ENCODE results near the gene PKDCC. TPM values are rescaled to one million over a fixed set of nuclear protein-coding genes. Genes with fewer than 3 reads are reported as not detected.
A peak's percentile ranks its signal among the peaks of the same experiment; 100 is the strongest.

PKDCC gene
- total RNA-seq, 1 experiment from 2014 or later = 12.5 TPM

DNA sequence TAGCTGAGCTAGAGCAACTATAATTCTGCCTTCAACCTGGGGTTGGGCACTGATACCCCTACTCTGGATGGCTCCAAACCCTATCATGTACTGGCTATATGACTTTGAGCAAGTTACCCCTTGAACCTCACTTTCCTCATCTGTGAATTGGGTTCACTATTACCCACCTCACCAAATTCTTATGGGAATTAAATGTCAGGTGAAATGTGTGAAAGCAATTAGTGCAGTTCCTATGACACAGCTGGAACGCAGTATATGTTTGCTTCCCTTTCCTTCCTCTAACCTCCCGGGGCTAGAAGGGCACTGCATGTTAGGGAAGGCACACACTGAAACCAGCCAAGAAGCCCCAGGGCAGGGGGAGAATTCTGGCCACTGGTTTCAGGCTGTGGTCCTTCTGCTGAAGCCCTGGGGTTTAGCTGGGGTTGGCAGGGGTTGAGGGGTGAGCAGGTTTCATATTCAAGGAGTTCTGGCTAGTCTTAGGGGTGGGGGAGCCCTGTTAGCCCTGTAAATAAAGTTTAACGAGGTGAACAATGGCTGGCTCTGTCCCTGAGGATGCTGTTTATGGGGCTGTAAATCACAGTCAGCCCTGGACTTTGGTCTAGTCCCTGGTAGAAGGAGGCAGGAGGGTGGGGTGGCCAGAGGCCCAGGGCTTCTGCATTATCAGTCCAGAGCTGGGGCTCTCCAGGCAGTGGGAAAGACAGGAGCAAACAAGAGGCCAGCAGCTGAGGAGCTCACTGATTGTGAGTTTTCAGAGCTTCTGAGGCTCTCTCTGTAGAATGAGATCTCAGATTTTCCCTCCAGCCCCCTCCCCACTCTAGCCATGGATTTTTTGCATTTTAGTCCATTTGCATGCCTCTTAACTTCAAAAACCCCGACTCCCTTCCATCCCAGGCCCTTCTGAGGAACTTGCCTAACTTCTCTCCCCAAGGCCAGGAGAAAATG, 8.0 kb downstream of the PKDCC start:
- TF ChIP-seq, protein P1, sequence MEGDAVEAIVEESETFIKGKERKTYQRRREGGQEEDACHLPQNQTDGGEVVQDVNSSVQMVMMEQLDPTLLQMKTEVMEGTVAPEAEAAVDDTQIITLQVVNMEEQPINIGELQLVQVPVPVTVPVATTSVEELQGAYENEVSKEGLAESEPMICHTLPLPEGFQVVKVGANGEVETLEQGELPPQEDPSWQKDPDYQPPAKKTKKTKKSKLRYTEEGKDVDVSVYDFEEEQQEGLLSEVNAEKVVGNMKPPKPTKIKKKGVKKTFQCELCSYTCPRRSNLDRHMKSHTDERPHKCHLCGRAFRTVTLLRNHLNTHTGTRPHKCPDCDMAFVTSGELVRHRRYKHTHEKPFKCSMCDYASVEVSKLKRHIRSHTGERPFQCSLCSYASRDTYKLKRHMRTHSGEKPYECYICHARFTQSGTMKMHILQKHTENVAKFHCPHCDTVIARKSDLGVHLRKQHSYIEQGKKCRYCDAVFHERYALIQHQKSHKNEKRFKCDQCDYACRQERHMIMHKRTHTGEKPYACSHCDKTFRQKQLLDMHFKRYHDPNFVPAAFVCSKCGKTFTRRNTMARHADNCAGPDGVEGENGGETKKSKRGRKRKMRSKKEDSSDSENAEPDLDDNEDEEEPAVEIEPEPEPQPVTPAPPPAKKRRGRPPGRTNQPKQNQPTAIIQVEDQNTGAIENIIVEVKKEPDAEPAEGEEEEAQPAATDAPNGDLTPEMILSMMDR (IDR thresholded peaks at IDR 0.05; ENCODE audit: unreplicated experiment) = no peak
- Mint-ChIP-seq H3K27me3 (ENCODE audit: unreplicated experiment) (no peaks in the 10 kb centered on the region), H3K9me3 (ENCODE audit: low read depth, unreplicated experiment) (no peaks in the 10 kb centered on the region), H3K36me3 (ENCODE audit: insufficient read depth, unreplicated experiment) (peaks cover 4% of the 10 kb centered on the region), H3K4me3 (ENCODE audit: low read depth, unreplicated experiment) (peak overlapping the region; percentile 32), H3K4me1 (ENCODE audit: low read depth, unreplicated experiment) (peaks cover 25% of the 10 kb centered on the region), H3K27ac (ENCODE audit: unreplicated experiment) (no peak overlapping the region)
- CTCF ChIA-PET = interaction anchor here (0.6 to 2.2 kb wide), 5 partner anchors 7 to 594 kb away, joined by 3 to 10 read pairs (median 6); no protein-coding TSS in a partner anchor
- intact Hi-C loops (cut with micrococcal nuclease; ENCODE audit: unreplicated experiment) = loop anchor here (1.0 kb wide), 1 partner anchor 187 kb away; no protein-coding TSS in a partner anchor
- DNase-seq = peak; percentile 63
- BruUV-seq (replicated peaks) = no TSS peak

DNA sequence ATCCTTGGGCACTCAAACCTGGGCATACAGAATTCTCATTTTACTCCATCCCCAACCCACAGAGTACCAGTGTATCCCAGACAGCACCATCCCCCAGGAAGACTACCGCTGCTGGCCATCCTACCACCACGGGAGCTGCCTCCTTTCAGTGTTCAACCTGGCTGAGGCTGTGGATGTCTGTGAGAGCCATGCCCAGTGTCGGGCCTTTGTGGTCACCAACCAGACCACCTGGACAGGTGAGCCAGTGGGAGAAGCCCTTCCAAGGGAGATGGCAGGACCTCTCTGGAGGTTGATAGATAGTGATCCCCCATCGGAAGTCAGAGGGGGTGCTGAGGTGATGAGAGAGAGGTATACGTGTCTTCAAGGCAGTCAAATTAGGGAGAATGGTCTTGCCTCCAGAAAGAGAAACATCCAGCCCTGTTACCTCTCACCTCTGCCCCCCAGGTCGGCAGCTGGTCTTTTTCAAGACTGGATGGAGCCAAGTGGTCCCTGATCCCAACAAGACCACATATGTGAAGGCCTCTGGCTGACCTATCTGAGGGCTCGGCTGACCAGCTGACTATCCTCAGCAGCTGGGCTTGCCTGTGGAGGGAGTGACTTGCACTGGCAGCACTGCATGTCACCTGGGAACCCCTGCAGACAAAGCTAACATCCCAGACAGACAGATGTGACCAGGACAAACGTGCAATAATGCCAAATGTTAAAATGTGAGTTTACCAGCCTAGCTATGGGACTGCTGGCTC, 9.5 kb downstream of the PKDCC start:
- TF ChIP-seq, protein P1 (IDR thresholded peaks at IDR 0.05; ENCODE audit: unreplicated experiment) = no peak
- Mint-ChIP-seq H3K9me3 (ENCODE audit: low read depth, unreplicated experiment) (no peaks in the 10 kb centered on the region), H3K27ac (ENCODE audit: unreplicated experiment) (no peak overlapping the region), H3K4me3 (ENCODE audit: low read depth, unreplicated experiment) (no peak overlapping the region), H3K4me1 (ENCODE audit: low read depth, unreplicated experiment) (peaks cover 25% of the 10 kb centered on the region), H3K27me3 (ENCODE audit: unreplicated experiment) (no peaks in the 10 kb centered on the region), H3K36me3 (ENCODE audit: insufficient read depth, unreplicated experiment) (peaks cover 4% of the 10 kb centered on the region)
- intact Hi-C loops (cut with micrococcal nuclease; ENCODE audit: unreplicated experiment) = no loop called here
- no peak for DNase-seq
- no TSS peak for BruUV-seq (replicated peaks)
- CTCF ChIA-PET = no interaction called here

DNA sequence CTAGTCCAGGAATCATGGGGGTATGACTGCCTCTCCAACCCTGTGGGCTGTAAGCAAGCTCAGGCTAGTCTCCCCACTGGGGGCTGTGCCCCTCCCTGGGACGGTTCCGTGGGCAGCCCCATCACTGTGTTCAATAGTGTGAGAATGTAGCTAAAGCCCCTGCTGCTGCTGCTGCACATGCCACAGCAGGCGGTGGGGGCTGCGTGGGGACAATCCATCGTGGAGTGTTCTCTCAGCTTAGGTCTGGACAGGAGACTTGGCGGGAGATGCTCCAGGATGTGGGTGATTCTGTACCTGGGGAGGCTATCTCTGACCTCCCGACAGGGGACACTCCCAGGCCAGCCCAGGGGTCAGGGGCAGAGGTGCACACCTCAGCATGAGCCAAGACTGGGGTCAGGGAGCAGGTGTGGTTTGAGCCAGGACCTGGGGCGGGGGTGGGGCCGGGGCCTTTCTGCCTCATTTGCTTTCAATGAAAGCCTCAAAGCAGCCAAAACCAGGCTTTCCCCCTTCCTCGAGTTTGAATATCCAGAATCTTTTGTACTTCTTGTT, 10.2 kb downstream of the PKDCC start:
- BruUV-seq (replicated peaks) = no TSS peak
- H3K27ac Mint-ChIP-seq (ENCODE audit: unreplicated experiment) = no peak overlapping the region
- CTCF ChIA-PET = no interaction called here
- no peak overlapping the region for H3K4me3 Mint-ChIP-seq (ENCODE audit: low read depth, unreplicated experiment)
- TF ChIP-seq, protein P1 (IDR thresholded peaks at IDR 0.05; ENCODE audit: unreplicated experiment) = no peak
- no peaks in the 10 kb centered on the region for H3K27me3 Mint-ChIP-seq (ENCODE audit: unreplicated experiment)
- no peak for DNase-seq
- H3K9me3 Mint-ChIP-seq (ENCODE audit: low read depth, unreplicated experiment) = no peaks in the 10 kb centered on the region
- intact Hi-C loops (cut with micrococcal nuclease; ENCODE audit: unreplicated experiment) = no loop called here
- peaks cover 25% of the 10 kb centered on the region for H3K4me1 Mint-ChIP-seq (ENCODE audit: low read depth, unreplicated experiment)
- H3K36me3 Mint-ChIP-seq (ENCODE audit: insufficient read depth, unreplicated experiment) = peaks cover 4% of the 10 kb centered on the region

DNA sequence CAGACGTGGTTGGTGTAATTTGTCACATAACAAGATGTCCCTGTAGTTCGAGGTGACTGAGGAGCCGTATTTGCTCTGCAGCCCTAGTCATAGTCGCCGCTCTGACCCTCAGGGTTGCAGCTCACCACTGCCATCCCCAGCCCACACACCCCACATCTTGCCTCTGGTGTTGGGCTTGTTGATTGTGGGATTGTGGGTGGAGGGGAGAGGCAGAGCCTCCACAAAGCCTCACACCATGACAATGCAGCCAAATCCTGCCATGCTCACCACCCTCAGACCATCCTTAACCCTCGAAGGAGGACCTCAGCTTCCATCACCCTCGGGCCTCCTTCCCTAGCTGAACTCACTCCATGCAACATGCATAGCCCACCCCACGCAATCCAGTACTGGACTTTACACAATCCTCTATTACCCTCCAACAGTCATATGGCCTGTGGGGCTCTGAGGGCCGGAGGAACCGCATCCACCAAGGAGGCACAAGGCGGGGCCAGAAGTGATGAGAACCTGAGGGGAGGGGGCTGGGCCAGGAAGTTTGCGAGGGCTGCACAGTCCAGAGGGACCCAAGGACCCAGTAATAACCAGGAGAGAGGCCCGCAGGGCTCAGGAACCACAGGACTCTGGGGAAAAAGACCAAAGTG, 11.6 kb downstream of the PKDCC start:
- H3K9me3 Mint-ChIP-seq (ENCODE audit: low read depth, unreplicated experiment) = no peaks in the 10 kb centered on the region
- no peak overlapping the region for H3K27ac Mint-ChIP-seq (ENCODE audit: unreplicated experiment)
- BruUV-seq (replicated peaks) = no TSS peak
- intact Hi-C loops (cut with micrococcal nuclease; ENCODE audit: unreplicated experiment) = no loop called here
- DNase-seq = no peak
- CTCF ChIA-PET = no interaction called here
- H3K4me1 Mint-ChIP-seq (ENCODE audit: low read depth, unreplicated experiment) = peaks cover 37% of the 10 kb centered on the region
- no peaks in the 10 kb centered on the region for H3K27me3 Mint-ChIP-seq (ENCODE audit: unreplicated experiment)
- no peak overlapping the region for H3K4me3 Mint-ChIP-seq (ENCODE audit: low read depth, unreplicated experiment)
- H3K36me3 Mint-ChIP-seq (ENCODE audit: insufficient read depth, unreplicated experiment) = peaks cover 4% of the 10 kb centered on the region
- TF ChIP-seq, protein P1 (IDR thresholded peaks at IDR 0.05; ENCODE audit: unreplicated experiment) = no peak

Measured in Calu3 (cell line).